HEK293T (cell line): ENCODE measurements around the gene RASA4B.
"Not testable (repeated sequence)": the region's sequence is repeated elsewhere in the genome, so short reads cannot be mapped to it uniquely, and the experiment has no call there.

Experiments used
- ARNT ChIP-seq: fragments of 450-650 bp; IDR thresholded peaks from 2 replicates; pipeline ENCODE4 v1.6.1; 2017; ENCODE audit warnings: mild to moderate bottlenecking
- BHLHE40 ChIP-seq: fragments of 450-650 bp; IDR thresholded peaks from 2 replicates; pipeline ENCODE4 v1.6.1; 2016; ENCODE audit warnings: mild to moderate bottlenecking, moderate library complexity, borderline replicate concordance
- ELF4 ChIP-seq: fragments of 450-650 bp; IDR thresholded peaks from 2 replicates; pipeline ENCODE4 v1.6.1; 2017; ENCODE audit warnings: antibody characterized with exemption
- FOXA1 ChIP-seq: fragments of 450-650 bp; IDR thresholded peaks from 2 replicates; pipeline ENCODE4 v1.6.1; 2016; ENCODE audit warnings: mild to moderate bottlenecking
- FOXK2 ChIP-seq: fragments of 450-650 bp; IDR thresholded peaks from 2 replicates; pipeline ENCODE4 v1.6.1; 2016; ENCODE audit warnings: mild to moderate bottlenecking
- FOXM1 ChIP-seq: fragments of 450-650 bp; IDR thresholded peaks from 2 replicates; pipeline ENCODE4 v1.6.1; 2017; ENCODE audit warnings: mild to moderate bottlenecking, borderline replicate concordance
- HDGF ChIP-seq: fragments of 450-650 bp; IDR thresholded peaks from 2 replicates; pipeline ENCODE4 v1.6.1; 2017; ENCODE audit warnings: antibody characterized with exemption, borderline replicate concordance
- LEF1 ChIP-seq: fragments of 450-650 bp; IDR thresholded peaks from 2 replicates; pipeline ENCODE4 v1.6.1; 2017; ENCODE audit warnings: mild to moderate bottlenecking, borderline replicate concordance
- NFRKB ChIP-seq: fragments of 450-650 bp; IDR thresholded peaks from 2 replicates; pipeline ENCODE4 v1.6.1; 2016; ENCODE audit warnings: mild to moderate bottlenecking, moderate library complexity
- SP1 ChIP-seq: fragments of 450-650 bp; IDR thresholded peaks from 2 replicates; pipeline ENCODE4 v1.6.1; 2017
- SUZ12 ChIP-seq: fragments of 450-650 bp; IDR thresholded peaks from 2 replicates; pipeline ENCODE4 v1.6.1; 2016; ENCODE audit warnings: mild to moderate bottlenecking
- TARDBP ChIP-seq: fragments of 450-650 bp; IDR thresholded peaks from 2 replicates; pipeline ENCODE4 v1.6.1; 2016
- TF ChIP-seq, protein P1 (sequence below): fragments of 450-650 bp; IDR thresholded peaks from 2 replicates; pipeline ENCODE4 v1.6.1; 2016

GRCh38 chr7:102540604-102541003, 23.0 kb upstream of the RASA4B start:
- not testable (repeated sequence) for TF ChIP-seq SP1, TARDBP, FOXA1, LEF1, ARNT, FOXM1, BHLHE40, SUZ12, NFRKB, ELF4, HDGF, FOXK2
- TF ChIP-seq, protein P1, sequence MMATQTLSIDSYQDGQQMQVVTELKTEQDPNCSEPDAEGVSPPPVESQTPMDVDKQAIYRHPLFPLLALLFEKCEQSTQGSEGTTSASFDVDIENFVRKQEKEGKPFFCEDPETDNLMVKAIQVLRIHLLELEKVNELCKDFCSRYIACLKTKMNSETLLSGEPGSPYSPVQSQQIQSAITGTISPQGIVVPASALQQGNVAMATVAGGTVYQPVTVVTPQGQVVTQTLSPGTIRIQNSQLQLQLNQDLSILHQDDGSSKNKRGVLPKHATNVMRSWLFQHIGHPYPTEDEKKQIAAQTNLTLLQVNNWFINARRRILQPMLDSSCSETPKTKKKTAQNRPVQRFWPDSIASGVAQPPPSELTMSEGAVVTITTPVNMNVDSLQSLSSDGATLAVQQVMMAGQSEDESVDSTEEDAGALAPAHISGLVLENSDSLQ, result not testable (repeated sequence)
